H54 (cell line): ENCODE results near the gene SDR9C7.
"Not testable (repeated sequence)": the region's sequence is repeated elsewhere in the genome, so short reads cannot be mapped to it uniquely, and the experiment has no call there.

Experiments
- DNase-seq: peaks from one replicate; pipeline ENCODE4 v3.0.0; 2011; ENCODE audit warnings: low spot score, mixed read lengths; ENCODE audit not compliant: insufficient read length
- FAIRE-seq: peaks from 3 replicates; lab custom pipeline; 2011; peaks lifted over from hg19 to GRCh38; lab: Jason Lieb, UNC
- POLR2A ChIP-seq: IDR thresholded peaks from 2 replicates; pipeline ENCODE4 v1.6.1; 2011; ENCODE audit warnings: low read depth, mild to moderate bottlenecking, low read length

The SDR9C7 gene

GRCh38 chr12:56884421-56884820 is 49.8 kb downstream of the SDR9C7 start:
- DNase-seq (no peak), FAIRE-seq (no peak)
- TF ChIP-seq POLR2A = no peak

- not testable (repeated sequence) for FAIRE-seq, DNase-seq
These were observed 51.8 kb downstream of the SDR9C7 start for GRCh38 chr12:56882407-56882806.

GRCh38 chr12:56880125-56880992 is 53.8 kb downstream of the SDR9C7 start:
- DNase-seq (no peak), FAIRE-seq (no peak)
- no peak for TF ChIP-seq POLR2A

- not testable (repeated sequence) for DNase-seq, FAIRE-seq
These were observed 54.7 kb downstream of the SDR9C7 start for GRCh38 chr12:56879240-56880124.

- DNase-seq = no peak
- TF ChIP-seq POLR2A = no peak
- FAIRE-seq = no peak
These were observed 56.2 kb downstream of the SDR9C7 start for GRCh38 chr12:56878010-56878339.

GRCh38 chr12:56877195-56878009 is 56.8 kb downstream of the SDR9C7 start:
- no peak for FAIRE-seq
- no peak for TF ChIP-seq POLR2A
- DNase-seq = no peak

GRCh38 chr12:56874821-56875220 is 59.4 kb downstream of the SDR9C7 start:
- DNase-seq (no peak), FAIRE-seq (no peak)
- TF ChIP-seq POLR2A = no peak

GRCh38 chr12:56873382-56873781 is 60.8 kb downstream of the SDR9C7 start:
- DNase-seq (no peak), FAIRE-seq (no peak)
- TF ChIP-seq POLR2A = no peak
